ENCODE results near the gene KLHDC3. TPM values are rescaled to one million over a fixed set of nuclear protein-coding genes. Genes with fewer than 3 reads are reported as not detected.

The KLHDC3 gene
- polyA plus RNA-seq, 3 donors: 51.9 to 141 (median 106) TPM

- H3K27ac Mint-ChIP-seq: peak overlapping the region in 2 of 7 donors; percentile 8 to 63
- H3K9ac ChIP-seq (ENCODE audit: insufficient read depth, low read length, poor library complexity, severe bottlenecking): no peak overlapping the region
- intact Hi-C loops (cut with micrococcal nuclease): no loop called here
- peaks cover 39% of the 10 kb centered on the region for H4K20me1 ChIP-seq (ENCODE audit: insufficient read depth, low read length)
- peaks cover 0 to 3% (median 0%) of the 10 kb centered on the region in 7 donors for H3K9me3 Mint-ChIP-seq
- peaks cover 7 to 8% of the 10 kb centered on the region in 2 donors for H3K4me1 ChIP-seq (ENCODE audit: control insufficient read depth in 1 of 2, insufficient read depth in 2 of 2, low read length in 2 of 2)
- H3K9me3 ChIP-seq (replicated peaks in 1 of 2; ENCODE audit: control insufficient read depth in 1 of 2, insufficient read depth in 1 of 2, low read length in 2 of 2): no peaks in the 10 kb centered on the region
- TF ChIP-seq CTCF (IDR thresholded peaks at IDR 0.05): no peak
- no peak overlapping the region for H3K4me3 ChIP-seq (replicated peaks in 1 of 3; ENCODE audit: low read depth in 2 of 3, low read length in 3 of 3)
- peaks cover 11% of the 10 kb centered on the region for H3K4me1 Mint-ChIP-seq
- no peak for DNase-seq
- H3K79me2 ChIP-seq (ENCODE audit: insufficient read depth, low read length): peaks cover 35% of the 10 kb centered on the region
- WGBS (ENCODE audit: insufficient coverage): 100% methylated on average over 1 of the region's 5 CpGs
- peaks cover 0 to 6% (median 3%) of the 10 kb centered on the region in 3 donors for H3K27me3 Mint-ChIP-seq (ENCODE audit: low read depth in 3 of 3)
- H3K4me3 Mint-ChIP-seq: no peak overlapping the region
- no peak overlapping the region for H3K27ac ChIP-seq (ENCODE audit: low read depth in 1 of 2, low read length in 2 of 2)
- no peak overlapping the region for H3K4me2 ChIP-seq (replicated peaks; ENCODE audit: extremely low read depth, low read length, poor library complexity, severe bottlenecking)
- H3K27me3 ChIP-seq (ENCODE audit: control insufficient read depth in 2 of 2, insufficient read depth in 2 of 2, low read length in 2 of 2): no peaks in the 10 kb centered on the region
- H3K36me3 ChIP-seq (replicated peaks in 1 of 2; ENCODE audit: control insufficient read depth in 1 of 2, insufficient read depth in 2 of 2, low read length in 2 of 2): peaks cover 56 to 72% of the 10 kb centered on the region in 2 donors
- peaks cover 53 to 78% of the 10 kb centered on the region in 2 donors for H3K36me3 Mint-ChIP-seq
- no peak overlapping the region for H2AFZ ChIP-seq (ENCODE audit: insufficient read depth, low read depth, low read length, poor library complexity, severe bottlenecking)
Measured at GRCh38 chr6:43026365-43026764, 12.3 kb downstream of the KLHDC3 start.

- Histone ChIP-seq H2AFZ (ENCODE audit: insufficient read depth, low read depth, low read length, poor library complexity, severe bottlenecking) (no peak overlapping the region), H3K4me1 (ENCODE audit: control insufficient read depth in 1 of 2, insufficient read depth in 2 of 2, low read length in 2 of 2) (no peaks in the 10 kb centered on the region), H3K27ac (ENCODE audit: low read depth in 1 of 2, low read length in 2 of 2) (no peak overlapping the region), H3K4me2 (replicated peaks; ENCODE audit: extremely low read depth, low read length, poor library complexity, severe bottlenecking) (no peak overlapping the region), H3K4me3 (replicated peaks in 1 of 3; ENCODE audit: low read depth in 2 of 3, low read length in 3 of 3) (no peak overlapping the region), H4K20me1 (ENCODE audit: insufficient read depth, low read length) (peaks cover 16% of the 10 kb centered on the region), H3K9ac (ENCODE audit: insufficient read depth, low read length, poor library complexity, severe bottlenecking) (no peak overlapping the region), H3K36me3 (replicated peaks in 1 of 2; ENCODE audit: control insufficient read depth in 1 of 2, insufficient read depth in 2 of 2, low read length in 2 of 2) (peaks cover 61 to 94% of the 10 kb centered on the region in 2 donors), H3K9me3 (replicated peaks in 1 of 2; ENCODE audit: control insufficient read depth in 1 of 2, insufficient read depth in 1 of 2, low read length in 2 of 2) (no peaks in the 10 kb centered on the region), H3K79me2 (ENCODE audit: insufficient read depth, low read length) (peaks cover 9% of the 10 kb centered on the region), H3K27me3 (ENCODE audit: control insufficient read depth in 2 of 2, insufficient read depth in 2 of 2, low read length in 2 of 2) (no peaks in the 10 kb centered on the region)
- Mint-ChIP-seq H3K27ac (peak overlapping the region in 1 of 7 donors; percentile 19), H3K4me1 (no peaks in the 10 kb centered on the region), H3K4me3 (no peak overlapping the region), H3K9me3 (peaks cover 0 to 3% (median 0%) of the 10 kb centered on the region in 7 donors), H3K27me3 (ENCODE audit: low read depth in 3 of 3) (peaks cover 0 to 9% (median 1%) of the 10 kb centered on the region in 3 donors), H3K36me3 (peaks cover 61 to 92% of the 10 kb centered on the region in 2 donors)
- no peak for TF ChIP-seq CTCF (IDR thresholded peaks at IDR 0.05)
- intact Hi-C loops (cut with micrococcal nuclease): no loop called here
- 98% methylated on average over 9 of the region's 9 CpGs for WGBS (ENCODE audit: insufficient coverage)
- no peak for DNase-seq
Measured at GRCh38 chr6:43029120-43029519, 15.1 kb downstream of the KLHDC3 start.

Measured in CD14-positive monocyte (primary cell).